ENCODE measurements around the gene CERCAM. TPM values are rescaled to one million over a fixed set of nuclear protein-coding genes. Genes with fewer than 3 reads are reported as not detected.

CERCAM gene
- total and polyA plus RNA-seq, 2 of the 13 experiments (the other 11 are each of a cell fraction or from before 2014, with no cell fraction given) = 9.0 to 17.1 TPM

DNA sequence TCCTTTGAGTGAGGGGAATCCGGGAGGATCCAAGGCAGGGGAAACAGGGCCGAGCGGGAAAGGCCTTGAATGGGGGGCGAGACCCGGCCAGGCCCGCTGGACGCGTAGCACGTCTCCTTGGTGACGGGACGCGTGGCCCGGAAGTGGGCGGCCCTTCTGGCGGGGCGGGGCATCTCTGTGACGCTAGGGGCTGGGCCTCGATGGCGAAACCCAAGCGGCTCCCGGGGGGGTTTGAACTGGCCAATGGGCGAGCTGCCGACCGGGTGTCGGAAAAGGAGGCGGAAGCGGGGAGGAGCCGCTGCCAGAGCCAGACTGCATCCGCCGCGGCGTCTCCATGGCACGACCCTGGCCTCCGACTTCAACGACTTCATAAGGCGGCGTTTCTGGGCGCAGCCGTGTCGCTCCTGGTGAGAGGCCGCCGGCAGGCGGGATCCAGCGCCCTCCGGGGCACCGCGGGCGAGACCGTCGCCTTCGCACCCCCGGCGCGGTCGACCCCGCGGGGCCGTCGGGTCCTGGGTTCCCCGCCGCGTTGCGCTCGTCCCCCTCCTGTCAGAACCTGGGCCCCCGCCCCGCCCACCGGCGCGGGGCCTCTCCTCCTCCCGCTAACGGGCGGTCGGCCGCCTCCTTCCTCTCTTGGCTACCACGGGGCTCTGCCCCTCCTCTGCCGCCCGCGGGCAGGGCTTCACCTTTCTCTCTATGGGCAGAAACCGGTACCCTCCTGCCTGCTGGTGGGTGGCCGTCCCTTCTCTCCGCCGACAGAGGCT, 35.4 kb downstream of the CERCAM start, which contains the start of gene ODF2 (continued):
- TF ChIP-seq, protein P1, sequence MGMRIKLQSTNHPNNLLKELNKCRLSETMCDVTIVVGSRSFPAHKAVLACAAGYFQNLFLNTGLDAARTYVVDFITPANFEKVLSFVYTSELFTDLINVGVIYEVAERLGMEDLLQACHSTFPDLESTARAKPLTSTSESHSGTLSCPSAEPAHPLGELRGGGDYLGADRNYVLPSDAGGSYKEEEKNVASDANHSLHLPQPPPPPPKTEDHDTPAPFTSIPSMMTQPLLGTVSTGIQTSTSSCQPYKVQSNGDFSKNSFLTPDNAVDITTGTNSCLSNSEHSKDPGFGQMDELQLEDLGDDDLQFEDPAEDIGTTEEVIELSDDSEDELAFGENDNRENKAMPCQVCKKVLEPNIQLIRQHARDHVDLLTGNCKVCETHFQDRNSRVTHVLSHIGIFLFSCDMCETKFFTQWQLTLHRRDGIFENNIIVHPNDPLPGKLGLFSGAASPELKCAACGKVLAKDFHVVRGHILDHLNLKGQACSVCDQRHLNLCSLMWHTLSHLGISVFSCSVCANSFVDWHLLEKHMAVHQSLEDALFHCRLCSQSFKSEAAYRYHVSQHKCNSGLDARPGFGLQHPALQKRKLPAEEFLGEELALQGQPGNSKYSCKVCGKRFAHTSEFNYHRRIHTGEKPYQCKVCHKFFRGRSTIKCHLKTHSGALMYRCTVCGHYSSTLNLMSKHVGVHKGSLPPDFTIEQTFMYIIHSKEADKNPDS (CRISPR knock-in tag; IDR thresholded peaks at IDR 0.05) = no peak
- TF ChIP-seq STAT5B (CRISPR knock-in tag; IDR thresholded peaks at IDR 0.05) = no peak
- TF ChIP-seq TBX2 (CRISPR knock-in tag; IDR thresholded peaks at IDR 0.05; ENCODE audit: borderline replicate concordance) = peak; percentile 23; the same call in 1 of the 2 replicates
- TF ChIP-seq RXRA (CRISPR knock-in tag; IDR thresholded peaks at IDR 0.05) = peak; percentile 40
- TF ChIP-seq, protein P2, sequence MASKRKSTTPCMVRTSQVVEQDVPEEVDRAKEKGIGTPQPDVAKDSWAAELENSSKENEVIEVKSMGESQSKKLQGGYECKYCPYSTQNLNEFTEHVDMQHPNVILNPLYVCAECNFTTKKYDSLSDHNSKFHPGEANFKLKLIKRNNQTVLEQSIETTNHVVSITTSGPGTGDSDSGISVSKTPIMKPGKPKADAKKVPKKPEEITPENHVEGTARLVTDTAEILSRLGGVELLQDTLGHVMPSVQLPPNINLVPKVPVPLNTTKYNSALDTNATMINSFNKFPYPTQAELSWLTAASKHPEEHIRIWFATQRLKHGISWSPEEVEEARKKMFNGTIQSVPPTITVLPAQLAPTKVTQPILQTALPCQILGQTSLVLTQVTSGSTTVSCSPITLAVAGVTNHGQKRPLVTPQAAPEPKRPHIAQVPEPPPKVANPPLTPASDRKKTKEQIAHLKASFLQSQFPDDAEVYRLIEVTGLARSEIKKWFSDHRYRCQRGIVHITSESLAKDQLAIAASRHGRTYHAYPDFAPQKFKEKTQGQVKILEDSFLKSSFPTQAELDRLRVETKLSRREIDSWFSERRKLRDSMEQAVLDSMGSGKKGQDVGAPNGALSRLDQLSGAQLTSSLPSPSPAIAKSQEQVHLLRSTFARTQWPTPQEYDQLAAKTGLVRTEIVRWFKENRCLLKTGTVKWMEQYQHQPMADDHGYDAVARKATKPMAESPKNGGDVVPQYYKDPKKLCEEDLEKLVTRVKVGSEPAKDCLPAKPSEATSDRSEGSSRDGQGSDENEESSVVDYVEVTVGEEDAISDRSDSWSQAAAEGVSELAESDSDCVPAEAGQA (IDR thresholded peaks at IDR 0.05; ENCODE audit: low read depth) = no peak; the same call in 1 of the 2 replicates
- TF ChIP-seq, protein P2 (CRISPR knock-in tag; IDR thresholded peaks at IDR 0.05; ENCODE audit: borderline replicate concordance) = peak; percentile 37; the same call in 1 of the 2 replicates
- TF ChIP-seq, protein P3, sequence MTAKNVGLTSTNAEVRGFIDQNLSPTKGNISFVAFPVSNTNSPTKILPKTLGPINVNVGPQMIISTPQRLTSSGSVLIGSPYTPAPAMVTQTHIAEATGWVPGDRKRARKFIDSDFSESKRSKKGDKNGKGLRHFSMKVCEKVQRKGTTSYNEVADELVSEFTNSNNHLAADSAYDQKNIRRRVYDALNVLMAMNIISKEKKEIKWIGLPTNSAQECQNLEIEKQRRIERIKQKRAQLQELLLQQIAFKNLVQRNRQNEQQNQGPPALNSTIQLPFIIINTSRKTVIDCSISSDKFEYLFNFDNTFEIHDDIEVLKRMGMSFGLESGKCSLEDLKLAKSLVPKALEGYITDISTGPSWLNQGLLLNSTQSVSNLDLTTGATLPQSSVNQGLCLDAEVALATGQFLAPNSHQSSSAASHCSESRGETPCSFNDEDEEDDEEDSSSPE (CRISPR knock-in tag; IDR thresholded peaks at IDR 0.05) = peak; percentile 84
- TF ChIP-seq, protein P4, sequence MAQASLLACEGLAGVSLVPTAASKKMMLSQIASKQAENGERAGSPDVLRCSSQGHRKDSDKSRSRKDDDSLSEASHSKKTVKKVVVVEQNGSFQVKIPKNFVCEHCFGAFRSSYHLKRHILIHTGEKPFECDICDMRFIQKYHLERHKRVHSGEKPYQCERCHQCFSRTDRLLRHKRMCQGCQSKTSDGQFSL (CRISPR knock-in tag; IDR thresholded peaks at IDR 0.05) = 0 out of 2 replicates have a peak, but pooled peaks have one; percentile 51
- TF ChIP-seq, protein P5, sequence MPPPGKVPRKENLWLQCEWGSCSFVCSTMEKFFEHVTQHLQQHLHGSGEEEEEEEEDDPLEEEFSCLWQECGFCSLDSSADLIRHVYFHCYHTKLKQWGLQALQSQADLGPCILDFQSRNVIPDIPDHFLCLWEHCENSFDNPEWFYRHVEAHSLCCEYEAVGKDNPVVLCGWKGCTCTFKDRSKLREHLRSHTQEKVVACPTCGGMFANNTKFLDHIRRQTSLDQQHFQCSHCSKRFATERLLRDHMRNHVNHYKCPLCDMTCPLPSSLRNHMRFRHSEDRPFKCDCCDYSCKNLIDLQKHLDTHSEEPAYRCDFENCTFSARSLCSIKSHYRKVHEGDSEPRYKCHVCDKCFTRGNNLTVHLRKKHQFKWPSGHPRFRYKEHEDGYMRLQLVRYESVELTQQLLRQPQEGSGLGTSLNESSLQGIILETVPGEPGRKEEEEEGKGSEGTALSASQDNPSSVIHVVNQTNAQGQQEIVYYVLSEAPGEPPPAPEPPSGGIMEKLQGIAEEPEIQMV (CRISPR knock-in tag; IDR thresholded peaks at IDR 0.05; ENCODE audit: low read depth) = no peak
- TF ChIP-seq, protein P6, sequence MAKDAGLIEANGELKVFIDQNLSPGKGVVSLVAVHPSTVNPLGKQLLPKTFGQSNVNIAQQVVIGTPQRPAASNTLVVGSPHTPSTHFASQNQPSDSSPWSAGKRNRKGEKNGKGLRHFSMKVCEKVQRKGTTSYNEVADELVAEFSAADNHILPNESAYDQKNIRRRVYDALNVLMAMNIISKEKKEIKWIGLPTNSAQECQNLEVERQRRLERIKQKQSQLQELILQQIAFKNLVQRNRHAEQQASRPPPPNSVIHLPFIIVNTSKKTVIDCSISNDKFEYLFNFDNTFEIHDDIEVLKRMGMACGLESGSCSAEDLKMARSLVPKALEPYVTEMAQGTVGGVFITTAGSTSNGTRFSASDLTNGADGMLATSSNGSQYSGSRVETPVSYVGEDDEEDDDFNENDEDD (CRISPR knock-in tag; IDR thresholded peaks at IDR 0.05; ENCODE audit: borderline replicate concordance) = peak; percentile 63; the same call in 1 of the 2 replicates
- no peak for TF ChIP-seq ZNF557 (CRISPR knock-in tag; IDR thresholded peaks at IDR 0.05)
- TF ChIP-seq ZFX (CRISPR knock-in tag; IDR thresholded peaks at IDR 0.05; ENCODE audit: low read depth) = peak; percentile 97
- TF ChIP-seq ZBTB7A (CRISPR knock-in tag; IDR thresholded peaks at IDR 0.05) = 0 out of 2 replicates have a peak, but pooled peaks have one; percentile 41
- TF ChIP-seq HDAC1 (CRISPR knock-in tag; IDR thresholded peaks at IDR 0.05) = peak; percentile 97
- TF ChIP-seq HMG20A (CRISPR knock-in tag; IDR thresholded peaks at IDR 0.05; ENCODE audit: borderline replicate concordance) = no peak

All from HepG2 (cell line).